GM19468 (cell line): ENCODE measurements around the gene FAM131A.

ENCODE experiments used
- ATAC-seq: cut with Tn5 transposase; IDR thresholded peaks from one replicate; pipeline ENCODE4 v1.9.1; 2021; ENCODE audit warnings: mild to moderate bottlenecking, moderate library complexity, moderate number of reproducible peaks; ENCODE audit not compliant: unreplicated experiment; ENCODE audit errors: extremely low read depth

The FAM131A gene, protein sequence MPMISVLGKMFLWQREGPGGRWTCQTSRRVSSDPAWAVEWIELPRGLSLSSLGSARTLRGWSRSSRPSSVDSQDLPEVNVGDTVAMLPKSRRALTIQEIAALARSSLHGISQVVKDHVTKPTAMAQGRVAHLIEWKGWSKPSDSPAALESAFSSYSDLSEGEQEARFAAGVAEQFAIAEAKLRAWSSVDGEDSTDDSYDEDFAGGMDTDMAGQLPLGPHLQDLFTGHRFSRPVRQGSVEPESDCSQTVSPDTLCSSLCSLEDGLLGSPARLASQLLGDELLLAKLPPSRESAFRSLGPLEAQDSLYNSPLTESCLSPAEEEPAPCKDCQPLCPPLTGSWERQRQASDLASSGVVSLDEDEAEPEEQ

DNA sequence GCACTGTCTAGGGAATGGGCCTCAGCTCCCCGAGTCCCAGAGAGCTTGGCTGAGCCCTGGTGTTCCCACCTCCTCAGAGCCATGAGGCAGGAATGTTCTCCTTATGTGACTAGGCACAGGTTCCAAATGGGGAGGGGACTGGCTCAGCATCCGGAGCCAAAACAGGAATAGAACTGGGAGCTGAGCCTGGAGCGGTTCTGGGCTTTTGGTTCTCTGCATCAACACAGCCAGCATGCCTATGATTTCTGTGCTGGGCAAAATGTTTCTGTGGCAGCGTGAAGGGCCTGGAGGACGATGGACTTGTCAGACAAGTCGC, at the start of gene FAM131A:
TSS of gene FAM131A (plus strand) at position 202 of the 316 bp plus-strand sequence. CDS start at position 233, 31 bp downstream.
- ATAC-seq, result no peak

DNA sequence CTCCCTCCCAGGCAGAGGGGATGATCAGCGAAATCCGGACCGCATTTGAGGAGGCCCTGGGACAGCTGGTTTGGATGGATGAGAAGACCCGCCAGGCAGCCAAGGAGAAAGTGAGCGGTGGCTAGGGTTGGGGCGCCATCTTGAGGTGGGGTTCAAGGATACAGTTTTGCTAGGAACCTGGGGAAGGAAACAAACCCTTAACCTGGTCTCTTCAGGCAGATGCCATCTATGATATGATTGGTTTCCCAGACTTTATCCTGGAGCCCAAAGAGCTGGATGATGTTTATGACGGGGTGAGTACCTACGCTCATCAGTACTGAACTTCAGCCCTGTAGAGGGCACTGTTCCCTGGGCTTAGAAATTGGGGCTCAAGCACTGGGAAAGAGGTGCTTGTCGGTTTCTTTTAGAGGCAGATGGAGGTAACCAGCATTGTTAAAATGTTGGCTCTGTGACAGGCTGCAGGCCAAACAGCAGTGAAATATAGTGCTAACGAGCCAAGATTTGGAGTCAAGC, 47.9 kb upstream of the FAM131A start:
- no peak for ATAC-seq

DNA sequence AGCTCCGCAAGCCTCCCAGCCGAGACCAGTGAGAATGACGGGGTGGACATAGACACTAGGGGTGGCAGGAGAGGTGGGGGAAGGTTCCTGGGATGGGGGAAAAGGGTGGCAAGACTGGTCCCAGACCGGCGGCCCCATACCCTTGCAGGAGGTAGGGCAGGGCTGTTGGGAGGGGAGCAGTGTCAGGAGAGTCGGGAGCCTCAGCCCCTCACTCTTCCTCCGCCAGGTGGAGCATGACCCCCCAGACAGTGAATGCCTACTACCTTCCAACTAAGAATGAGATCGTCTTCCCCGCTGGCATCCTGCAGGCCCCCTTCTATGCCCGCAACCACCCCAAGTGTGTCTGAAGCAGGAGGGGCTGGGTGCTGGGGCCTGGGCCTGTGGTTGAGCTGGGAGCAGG, 47.1 kb upstream of the FAM131A start:
- no peak for ATAC-seq

DNA sequence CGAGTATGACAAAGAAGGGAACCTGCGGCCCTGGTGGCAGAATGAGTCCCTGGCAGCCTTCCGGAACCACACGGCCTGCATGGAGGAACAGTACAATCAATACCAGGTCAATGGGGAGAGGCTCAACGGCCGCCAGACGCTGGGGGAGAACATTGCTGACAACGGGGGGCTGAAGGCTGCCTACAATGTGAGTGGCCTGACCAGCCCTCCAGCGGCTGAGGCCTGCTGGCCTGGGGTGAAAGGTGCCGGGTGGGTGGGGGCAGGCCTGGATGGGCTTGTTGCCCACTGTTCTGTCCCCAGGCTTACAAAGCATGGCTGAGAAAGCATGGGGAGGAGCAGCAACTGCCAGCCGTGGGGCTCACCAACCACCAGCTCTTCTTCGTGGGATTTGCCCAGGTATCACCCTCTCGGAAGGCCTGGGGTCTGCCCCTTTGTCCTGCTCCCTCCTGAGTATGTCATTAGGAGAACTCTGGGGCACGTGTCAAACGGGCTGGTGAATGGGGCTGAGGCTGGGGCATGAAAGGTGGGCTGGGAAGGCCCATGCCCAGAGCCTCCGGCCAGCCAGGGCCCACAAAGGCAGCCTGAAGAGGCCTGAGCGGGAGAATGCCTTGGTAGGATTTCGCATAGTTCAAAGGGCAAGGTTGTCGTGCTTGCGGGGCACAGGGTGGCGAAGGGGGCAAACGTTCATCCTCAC, 46.2 kb upstream of the FAM131A start:
- no peak for ATAC-seq

DNA sequence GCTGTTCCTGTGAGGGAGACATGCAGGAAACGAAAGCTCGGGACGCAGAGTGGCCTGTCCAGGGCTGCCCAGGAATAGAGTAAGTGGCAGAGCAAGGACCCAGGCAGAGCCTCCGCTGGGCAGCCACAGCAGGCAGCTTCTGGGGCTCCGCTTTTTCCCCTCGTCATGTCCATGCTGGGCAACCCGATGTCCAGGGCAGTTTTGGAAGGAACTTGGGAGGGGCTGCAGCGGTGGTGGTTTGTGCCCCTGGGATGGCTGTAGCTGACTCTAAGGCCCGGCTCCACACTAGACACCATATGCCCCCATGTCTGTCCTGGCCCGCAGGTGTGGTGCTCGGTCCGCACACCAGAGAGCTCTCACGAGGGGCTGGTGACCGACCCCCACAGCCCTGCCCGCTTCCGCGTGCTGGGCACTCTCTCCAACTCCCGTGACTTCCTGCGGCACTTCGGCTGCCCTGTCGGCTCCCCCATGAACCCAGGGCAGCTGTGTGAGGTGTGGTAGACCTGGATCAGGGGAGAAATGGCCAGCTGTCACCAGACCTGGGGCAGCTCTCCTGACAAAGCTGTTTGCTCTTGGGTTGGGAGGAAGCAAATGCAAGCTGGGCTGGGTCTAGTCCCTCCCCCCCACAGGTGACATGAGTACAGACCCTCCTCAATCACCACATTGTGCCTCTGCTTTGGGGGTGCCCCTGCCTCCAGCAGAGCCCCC, 45.5 kb upstream of the FAM131A start:
- ATAC-seq, result no peak

DNA sequence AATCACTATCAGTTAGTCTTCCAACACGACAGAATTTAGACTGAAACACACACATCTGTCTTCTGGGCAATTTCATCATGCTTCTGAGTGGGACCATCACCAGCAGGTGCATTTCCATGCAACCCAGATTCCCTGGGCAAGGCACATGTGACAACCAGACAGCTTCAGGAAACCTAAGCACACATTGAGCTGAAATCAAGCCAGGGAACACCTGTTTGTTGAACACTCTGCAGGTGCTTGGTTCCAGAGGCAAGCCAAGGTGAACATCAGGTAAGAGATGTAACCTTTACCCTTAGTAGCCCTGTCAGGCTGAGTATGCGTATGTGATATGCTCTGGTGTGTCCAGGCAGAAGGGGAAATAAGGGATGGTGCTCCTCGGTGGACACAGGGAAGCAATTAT, 41.6 kb upstream of the FAM131A start:
- no peak for ATAC-seq

DNA sequence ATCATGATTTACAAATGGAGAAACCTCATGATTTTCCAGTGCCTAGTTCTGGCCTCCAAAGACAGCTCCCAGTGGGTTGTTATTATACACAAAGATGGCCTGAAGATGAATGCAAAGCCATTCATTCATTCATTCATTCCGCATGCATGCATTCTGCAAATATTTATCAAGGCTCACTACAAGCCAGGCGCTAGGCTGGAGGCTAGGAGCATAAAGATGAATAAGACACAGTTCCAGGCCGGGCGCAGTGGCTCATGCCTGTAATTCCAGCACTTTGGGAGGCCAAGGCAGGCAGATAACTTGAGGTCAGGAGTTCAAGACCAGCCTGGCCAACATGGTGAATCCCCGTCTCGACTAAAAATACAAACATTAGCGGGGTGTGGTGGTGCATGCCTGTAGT, 40.8 kb upstream of the FAM131A start:
- ATAC-seq, result no peak

DNA sequence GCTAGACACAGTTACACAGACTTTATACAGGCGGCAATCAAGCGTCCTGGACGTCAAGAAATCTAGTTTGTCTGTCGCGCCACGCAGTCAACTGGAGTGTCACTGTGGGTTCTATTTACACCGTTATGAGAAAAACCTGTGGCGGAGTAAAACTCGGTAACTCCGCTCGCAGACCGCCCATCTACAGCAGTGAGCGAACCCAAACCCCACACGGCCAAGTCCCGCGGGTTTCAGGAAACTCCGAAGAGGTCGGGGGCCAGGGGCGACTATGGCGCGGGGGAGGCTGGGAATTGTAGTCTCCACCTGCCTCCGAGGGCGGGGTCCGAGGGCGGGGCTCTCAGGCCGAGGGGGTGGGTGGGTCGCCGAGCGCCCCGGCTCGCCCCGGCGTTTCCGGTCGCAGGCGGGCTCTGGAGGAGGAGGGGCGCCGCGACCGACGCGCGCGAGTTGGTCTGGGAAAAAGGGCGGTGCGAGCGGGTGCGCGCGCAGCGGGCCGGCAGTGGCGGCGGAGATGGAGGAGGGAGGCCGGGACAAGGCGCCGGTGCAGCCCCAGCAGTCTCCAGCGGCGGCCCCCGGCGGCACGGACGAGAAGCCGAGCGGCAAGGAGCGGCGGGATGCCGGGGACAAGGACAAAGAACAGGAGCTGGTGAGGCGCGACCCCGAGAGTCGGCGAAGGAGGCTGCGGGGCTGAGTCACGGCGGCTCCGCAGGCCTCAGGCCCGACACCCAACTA, 38.5 kb upstream of the FAM131A start, which contains the start of gene PSMD2:
TSS of gene PSMD2 (plus strand) at position 483 of the 729 bp plus-strand sequence. CDS start at position 509, 26 bp downstream.
- peak; percentile 83 for ATAC-seq

DNA sequence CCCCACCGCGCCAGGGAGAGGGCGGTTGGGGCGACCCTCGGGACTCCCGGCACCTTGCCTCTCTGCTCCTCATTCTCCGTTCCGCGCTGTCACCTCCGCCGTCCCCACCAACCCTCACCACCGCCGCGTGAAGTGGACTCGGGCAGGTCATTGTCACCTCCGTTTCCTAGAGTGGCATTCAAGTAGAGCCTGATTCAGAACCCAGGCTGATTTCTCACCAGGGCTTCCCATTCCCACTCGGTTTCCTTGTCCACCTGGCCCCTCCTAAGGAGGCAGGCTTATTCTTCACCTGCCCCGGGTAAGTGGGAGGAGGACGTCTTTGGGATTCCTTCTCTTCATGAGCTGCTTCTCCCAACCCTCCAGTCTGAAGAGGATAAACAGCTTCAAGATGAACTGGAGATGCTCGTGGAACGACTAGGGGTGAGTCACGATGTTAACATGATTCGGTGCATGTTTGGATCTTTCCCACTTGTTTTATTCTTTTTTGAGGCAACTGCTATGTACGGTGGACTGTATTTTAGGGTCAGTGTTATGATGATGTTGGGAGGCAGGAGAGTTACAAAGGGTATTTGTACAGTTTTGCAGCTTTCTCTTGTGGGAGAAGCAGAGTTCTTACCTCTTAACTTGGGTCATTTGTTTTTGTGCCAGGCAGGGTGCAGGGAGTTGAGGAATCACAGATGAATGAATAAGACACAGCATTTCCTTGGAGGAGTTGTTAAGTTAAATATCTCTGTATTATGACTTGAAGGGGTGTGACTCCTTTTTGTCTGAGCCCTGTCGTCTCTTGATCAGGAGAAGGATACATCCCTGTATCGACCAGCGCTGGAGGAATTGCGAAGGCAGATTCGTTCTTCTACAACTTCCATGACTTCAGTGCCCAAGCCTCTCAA, 37.7 kb upstream of the FAM131A start:
- ATAC-seq, result no peak

DNA sequence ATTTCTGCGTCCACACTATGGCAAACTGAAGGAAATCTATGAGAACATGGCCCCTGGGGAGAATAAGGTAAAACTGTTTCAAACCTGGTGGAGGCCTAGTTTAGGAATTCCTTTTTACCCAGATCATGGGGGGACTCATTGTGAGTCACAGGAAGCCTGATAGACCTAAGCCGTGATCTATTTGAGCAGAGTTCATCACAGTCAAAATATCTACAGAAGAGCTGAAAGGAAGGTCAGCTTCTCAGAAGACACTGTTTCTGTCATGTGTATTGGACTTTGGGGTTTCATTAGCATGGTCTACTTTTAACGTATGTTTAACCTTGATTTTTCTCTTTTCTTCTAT, 37.1 kb upstream of the FAM131A start:
- ATAC-seq, result no peak

DNA sequence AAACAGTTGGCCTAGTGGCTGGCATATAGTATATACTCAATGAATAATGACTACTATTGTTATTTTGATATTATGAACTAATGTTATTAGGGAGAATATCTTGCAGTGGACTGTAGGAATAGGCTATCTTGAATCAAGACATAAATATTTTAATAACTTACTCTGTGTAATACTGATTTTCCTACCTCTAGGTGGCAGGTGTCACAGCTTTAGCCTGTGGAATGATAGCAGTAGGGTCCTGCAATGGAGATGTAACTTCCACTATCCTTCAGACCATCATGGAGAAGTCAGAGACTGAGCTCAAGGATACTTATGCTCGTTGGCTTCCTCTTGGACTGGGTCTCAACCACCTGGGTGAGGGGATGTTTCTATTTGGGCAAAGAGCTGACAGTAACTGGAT, 31.8 kb upstream of the FAM131A start:
- no peak for ATAC-seq

DNA sequence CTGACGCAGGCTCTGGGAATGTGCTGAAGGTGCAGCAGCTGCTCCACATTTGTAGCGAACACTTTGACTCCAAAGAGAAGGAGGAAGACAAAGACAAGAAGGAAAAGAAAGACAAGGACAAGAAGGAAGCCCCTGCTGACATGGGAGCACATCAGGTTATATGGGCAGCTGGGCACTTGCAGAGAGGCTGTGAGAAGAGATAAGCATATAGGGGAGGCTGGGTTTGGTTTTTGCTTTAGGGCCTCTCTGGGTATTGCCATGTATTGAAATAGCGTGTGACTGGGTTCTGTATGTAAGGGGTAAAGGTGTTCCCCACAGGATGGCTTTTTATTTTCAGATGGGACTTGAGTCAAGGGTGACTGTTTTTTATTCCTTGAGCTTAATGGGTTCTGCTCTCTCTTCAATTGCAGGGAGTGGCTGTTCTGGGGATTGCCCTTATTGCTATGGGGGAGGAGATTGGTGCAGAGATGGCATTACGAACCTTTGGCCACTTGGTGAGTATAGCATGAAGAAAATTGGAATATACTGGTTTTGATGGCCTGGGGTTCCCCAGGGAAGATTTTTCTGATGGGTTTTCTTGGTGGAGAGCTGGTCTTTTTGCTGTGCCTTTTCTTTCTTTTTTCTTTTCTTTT, 30.9 kb upstream of the FAM131A start:
- no peak for ATAC-seq

DNA sequence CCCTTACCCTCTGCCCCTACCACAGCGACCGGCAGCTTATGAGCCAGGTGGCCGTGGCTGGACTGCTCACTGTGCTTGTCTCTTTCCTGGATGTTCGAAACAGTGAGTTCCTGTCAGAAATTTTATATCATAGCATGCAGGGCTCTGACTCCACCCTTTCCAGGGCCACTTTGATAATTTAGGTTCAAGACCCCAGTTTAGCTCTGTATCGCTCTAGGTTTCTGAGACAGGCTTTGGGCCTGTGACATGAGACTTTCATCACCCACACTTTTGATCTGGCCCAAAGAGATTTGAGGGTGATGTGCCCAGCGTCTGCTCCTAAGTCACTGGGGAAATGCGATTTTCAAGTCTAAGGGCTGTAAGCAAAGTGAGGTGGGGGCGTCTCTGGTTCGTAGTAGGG, 29.5 kb upstream of the FAM131A start:
- no peak for ATAC-seq

DNA sequence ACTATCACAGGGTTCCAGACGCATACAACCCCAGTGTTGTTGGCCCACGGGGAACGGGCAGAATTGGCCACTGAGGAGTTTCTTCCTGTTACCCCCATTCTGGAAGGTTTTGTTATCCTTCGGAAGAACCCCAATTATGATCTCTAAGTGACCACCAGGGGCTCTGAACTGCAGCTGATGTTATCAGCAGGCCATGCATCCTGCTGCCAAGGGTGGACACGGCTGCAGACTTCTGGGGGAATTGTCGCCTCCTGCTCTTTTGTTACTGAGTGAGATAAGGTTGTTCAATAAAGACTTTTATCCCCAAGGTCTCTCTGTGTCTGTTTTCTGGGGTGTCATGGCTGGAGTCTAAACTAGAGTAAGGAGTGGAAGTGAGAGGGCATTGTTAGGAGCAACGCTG, 28.7 kb upstream of the FAM131A start:
- ATAC-seq, result no peak

DNA sequence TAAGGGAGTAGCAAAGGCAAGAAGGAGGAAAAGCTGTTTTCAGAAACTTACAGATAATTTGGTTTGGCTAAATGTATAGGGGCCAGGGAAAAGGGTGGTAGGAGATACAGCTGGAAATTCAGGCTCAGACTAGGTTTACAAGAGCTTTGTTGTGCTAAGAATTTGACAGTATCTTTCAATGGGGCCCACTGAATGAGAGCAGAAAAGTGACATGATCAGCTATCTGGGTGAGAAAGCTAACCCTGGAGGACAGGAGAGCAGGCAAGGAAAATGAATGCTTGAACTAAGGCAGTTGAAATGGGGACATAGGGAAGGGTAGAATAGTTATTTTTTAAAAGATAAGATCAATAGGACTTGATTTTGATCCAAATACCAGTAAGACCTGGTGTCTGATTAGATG, 25.8 kb upstream of the FAM131A start:
- ATAC-seq, result no peak

DNA sequence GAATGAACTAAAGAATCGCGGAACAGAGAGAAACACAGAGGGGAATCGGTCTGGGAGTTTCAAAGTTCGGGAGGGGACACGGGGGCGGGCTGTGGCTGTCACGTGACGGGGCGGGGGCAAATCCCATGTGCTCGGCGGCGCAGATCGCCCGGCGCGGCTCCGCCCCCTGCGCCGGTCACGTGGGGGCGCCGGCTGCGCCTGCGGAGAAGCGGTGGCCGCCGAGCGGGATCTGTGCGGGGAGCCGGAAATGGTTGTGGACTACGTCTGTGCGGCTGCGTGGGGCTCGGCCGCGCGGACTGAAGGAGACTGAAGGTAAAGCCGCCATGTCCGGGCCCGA, 23.1 kb upstream of the FAM131A start, which contains the start of gene EIF4G1:
TSS of gene EIF4G1 (plus strand) at position 244 of the 337 bp plus-strand sequence. CDS start 1,191 bp downstream, outside the sequence.
- ATAC-seq, result peak; percentile 61

DNA sequence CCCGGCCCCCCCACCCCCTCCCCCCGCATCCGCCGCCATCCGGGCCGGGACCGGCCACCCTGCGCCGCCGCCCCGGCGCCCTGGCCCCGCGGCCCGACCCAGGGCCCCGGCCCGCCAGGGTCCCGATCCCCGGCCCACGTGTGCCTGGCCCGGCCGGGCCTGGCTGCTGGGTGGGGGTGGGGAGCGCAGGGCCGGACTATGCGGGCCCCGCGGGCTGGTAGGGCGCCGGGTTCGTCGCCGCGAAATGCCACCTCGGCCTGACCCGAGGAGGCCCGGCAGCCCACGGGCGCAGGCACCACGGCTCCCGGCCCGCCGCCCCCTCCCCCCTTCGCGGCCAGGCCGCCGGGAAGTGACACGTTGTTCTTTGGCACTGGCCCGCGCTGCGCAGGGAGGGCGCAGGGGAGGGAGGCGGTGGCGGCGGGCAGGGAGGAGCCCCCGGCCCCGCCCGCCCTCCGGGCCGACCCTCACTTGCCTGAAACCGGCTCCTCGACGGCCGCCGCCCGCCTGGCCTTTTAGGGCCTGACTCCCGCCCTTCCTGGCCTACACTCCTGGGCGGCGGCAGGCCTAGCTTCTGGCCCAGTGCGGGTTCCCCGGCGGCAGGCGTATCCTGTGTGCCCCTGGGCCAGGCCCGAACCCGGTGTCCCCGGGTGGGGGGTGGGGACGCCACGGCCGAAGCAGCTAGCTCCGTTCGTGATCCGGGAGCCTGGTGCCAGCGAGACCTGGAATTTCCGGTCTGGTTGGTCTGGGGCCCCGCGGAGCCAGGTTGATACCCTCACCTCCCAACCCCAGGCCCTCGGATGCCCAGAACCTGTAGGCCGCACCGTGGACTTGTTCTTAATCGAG, 22.5 kb upstream of the FAM131A start:
- ATAC-seq, result peak; percentile 42

DNA sequence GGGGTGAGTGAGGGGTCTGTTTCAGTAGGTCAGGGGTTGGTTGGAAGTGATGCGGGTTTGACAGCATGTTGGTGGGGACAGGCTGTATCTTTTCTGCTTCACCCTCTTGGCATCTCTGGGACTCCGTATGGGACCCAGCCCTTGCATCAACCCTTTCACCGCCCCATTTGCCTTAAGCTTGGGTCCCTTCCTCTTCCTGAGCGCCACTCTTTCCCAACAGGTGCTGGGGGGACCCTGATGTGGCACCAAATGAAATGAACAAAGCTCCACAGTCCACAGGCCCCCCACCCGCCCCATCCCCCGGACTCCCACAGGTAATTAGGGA, 21.9 kb upstream of the FAM131A start:
- no peak for ATAC-seq
